H9 (cell line): ENCODE results near the gene KCTD5. TPM values are rescaled to one million over a fixed set of nuclear protein-coding genes. Genes with fewer than 3 reads are reported as not detected.

Experiments
- DNase-seq: peaks from one replicate; pipeline ENCODE4 v3.0.0-alpha.2; 2017
- H2AFZ ChIP-seq: one replicate; pipeline ENCODE4 v1.6.1; 2013; ENCODE audit warnings: mild to moderate bottlenecking, low read length, control low read depth, moderate library complexity
- H2AK5ac ChIP-seq: 2 replicates; pipeline ENCODE4 v1.6.1; 2013; ENCODE audit warnings: low read length, control low read depth, mixed read lengths; ENCODE audit not compliant: insufficient read length
- H2BK120ac ChIP-seq: one replicate; pipeline ENCODE4 v1.6.1; 2013; ENCODE audit warnings: low read depth, mild to moderate bottlenecking, low read length, control low read depth, inconsistent platforms; ENCODE audit not compliant: poor library complexity, severe bottlenecking
- H2BK12ac ChIP-seq: 2 replicates; pipeline ENCODE4 v1.6.1; 2013; ENCODE audit warnings: low read length, control low read depth, mixed read lengths, low read depth; ENCODE audit not compliant: insufficient read length
- H2BK15ac ChIP-seq: 2 replicates; pipeline ENCODE4 v1.6.1; 2013; ENCODE audit warnings: low read depth, low read length, control low read depth
- H2BK20ac ChIP-seq: one replicate; pipeline ENCODE4 v1.6.1; 2013; ENCODE audit warnings: low read depth, mild to moderate bottlenecking, low read length, control low read depth, inconsistent platforms; ENCODE audit not compliant: poor library complexity, severe bottlenecking
- H2BK5ac ChIP-seq: 2 replicates; pipeline ENCODE4 v1.6.1; 2013; ENCODE audit warnings: low read length, control low read depth, mixed read lengths; ENCODE audit not compliant: insufficient read length
- H3K14ac ChIP-seq: 2 replicates; pipeline ENCODE4 v1.6.1; 2013; ENCODE audit warnings: low read length, control low read depth; ENCODE audit not compliant: insufficient read depth
- H3K18ac ChIP-seq: 2 replicates; pipeline ENCODE4 v1.6.1; 2013; ENCODE audit warnings: low read depth, mild to moderate bottlenecking, mixed read lengths, low read length, control low read depth; ENCODE audit not compliant: insufficient read length
- H3K23ac ChIP-seq: 2 replicates; pipeline ENCODE4 v1.6.1; 2013; ENCODE audit warnings: low read length, control low read depth, mixed read lengths, low read depth; ENCODE audit not compliant: insufficient read length
- H3K23me2 ChIP-seq: 2 replicates; pipeline ENCODE4 v1.6.1; 2013; ENCODE audit warnings: low read depth, mild to moderate bottlenecking, mixed read lengths, low read length, control low read depth; ENCODE audit not compliant: insufficient read length, poor library complexity, severe bottlenecking
- H3K27ac ChIP-seq: 2 replicates; pipeline ENCODE4 v1.5.1; 2013; ENCODE audit warnings: low read length, control low read depth, mixed read lengths, low read depth; ENCODE audit not compliant: insufficient read length
- H3K27me3 ChIP-seq: 2 replicates; pipeline ENCODE4 v1.6.1; 2013; ENCODE audit warnings: low read length, control low read depth, inconsistent platforms; ENCODE audit not compliant: insufficient read depth
- H3K4ac ChIP-seq: 2 replicates; pipeline ENCODE4 v1.6.1; 2013; ENCODE audit warnings: low read depth, mild to moderate bottlenecking, control low read depth, inconsistent platforms, low read length, moderate library complexity
- H3K4me1 ChIP-seq: 2 replicates; pipeline ENCODE4 v1.6.1; 2013; ENCODE audit warnings: low read length, control low read depth, inconsistent platforms; ENCODE audit not compliant: insufficient read depth
- H3K4me2 ChIP-seq: 2 replicates; pipeline ENCODE4 v1.6.1; 2013; ENCODE audit warnings: low read length, control low read depth, mixed read lengths; ENCODE audit not compliant: insufficient read length, insufficient read depth
- H3K56ac ChIP-seq: 2 replicates; pipeline ENCODE4 v1.6.1; 2013; ENCODE audit warnings: low read depth, mild to moderate bottlenecking, mixed read lengths, low read length, control low read depth; ENCODE audit not compliant: insufficient read length
- H3K79me1 ChIP-seq: 2 replicates; pipeline ENCODE4 v1.6.1; 2013; ENCODE audit warnings: low read depth, mild to moderate bottlenecking, moderate library complexity, low read length, control low read depth, inconsistent platforms; ENCODE audit not compliant: insufficient read depth, poor library complexity, severe bottlenecking
- H3K79me2 ChIP-seq: 2 replicates; pipeline ENCODE4 v1.6.1; 2013; ENCODE audit warnings: low read length, control low read depth, inconsistent platforms; ENCODE audit not compliant: insufficient read depth
- H3K9ac ChIP-seq: 2 replicates; pipeline ENCODE4 v1.6.1; 2013; ENCODE audit warnings: low read length, control low read depth, mixed read lengths; ENCODE audit not compliant: insufficient read length; ENCODE audit errors: extremely low read depth
- H3K9me3 ChIP-seq: one replicate; pipeline ENCODE4 v1.6.1; 2013; ENCODE audit warnings: low read depth, low read length, inconsistent platforms; ENCODE audit not compliant: control insufficient read depth
- H3T11ph ChIP-seq: one replicate; pipeline ENCODE4 v1.6.1; 2013; ENCODE audit warnings: mild to moderate bottlenecking, low read length, control low read depth, inconsistent platforms
- H4K20me1 ChIP-seq: one replicate; pipeline ENCODE4 v1.6.1; 2013; ENCODE audit not compliant: control insufficient read depth, insufficient read length, insufficient read depth
- H4K5ac ChIP-seq: 2 replicates; pipeline ENCODE4 v1.6.1; 2013; ENCODE audit warnings: low read depth, mild to moderate bottlenecking, mixed read lengths, low read length, control low read depth; ENCODE audit not compliant: insufficient read length
- H4K8ac ChIP-seq: replicated peaks from 2 replicates; pipeline ENCODE4 v1.6.1; 2013; ENCODE audit warnings: low read length, control low read depth, mixed read lengths, low read depth; ENCODE audit not compliant: insufficient read length
- H4K91ac ChIP-seq: 2 replicates; pipeline ENCODE4 v1.6.1; 2013; ENCODE audit warnings: low read depth, mild to moderate bottlenecking, moderate library complexity, mixed read lengths, low read length, control low read depth; ENCODE audit not compliant: insufficient read length
- H3K27ac Mint-ChIP-seq, 3 experiments: 2 replicates in 2 of 3; 3 replicates in 1 of 3; pipeline ENCODE4 v1.8.0; 2020 to 2021; ENCODE audit warnings: mixed read lengths in 3 of 3, mild to moderate bottlenecking in 1 of 3, moderate library complexity in 1 of 3
- H3K27me3 Mint-ChIP-seq: 2 replicates; pipeline ENCODE4 v1.8.0; 2021; ENCODE audit warnings: low read depth, mild to moderate bottlenecking, moderate library complexity, mixed read lengths
- H3K36me3 Mint-ChIP-seq, 3 experiments: 2 replicates in 2 of 3; 3 replicates in 1 of 3; pipeline ENCODE4 v1.8.0; 2020 to 2021; ENCODE audit warnings: low read depth in 3 of 3, mixed read lengths in 3 of 3; ENCODE audit not compliant: insufficient read depth in 1 of 3
- H3K4me1 Mint-ChIP-seq, 2 experiments: 2 replicates each; pipeline ENCODE4 v1.8.0; 2020; ENCODE audit warnings: mixed read lengths in 2 of 2
- H3K4me3 Mint-ChIP-seq, 2 experiments: 2 replicates in 1 of 2; 3 replicates in 1 of 2; pipeline ENCODE4 v1.8.0; 2020 to 2021; ENCODE audit warnings: mild to moderate bottlenecking in 2 of 2, mixed read lengths in 2 of 2, moderate library complexity in 1 of 2
- H3K9me3 Mint-ChIP-seq, 2 experiments: 2 replicates in 1 of 2; 3 replicates in 1 of 2; pipeline ENCODE4 v1.8.0; 2020; ENCODE audit warnings: mild to moderate bottlenecking in 2 of 2, mixed read lengths in 2 of 2, moderate library complexity in 1 of 2
- CTCF ChIP-seq: fragments of 200-600 bp; sonication (generic); conservative IDR thresholded peaks from 3 replicates; pipeline ENCODE4 v1.8.0; 2021; ENCODE audit warnings: antibody characterized with exemption, mild to moderate bottlenecking
- WGBS: extraction: QIAGEN DNeasy Blood & Tissue Kit; methylation state at CpG from one replicate; pipeline ENCODE4 v1.1.7; 2013; ENCODE audit warnings: missing lambda C conversion rate, low lambda C conversion rate, mixed read lengths; ENCODE audit not compliant: insufficient read length; ENCODE audit errors: extremely low coverage; 5-methylcytosine and 5-hydroxymethylcytosine counted together
- total RNA-seq: library from RNA; stranded (reverse); gene quantifications from 2 replicates; pipeline ENCODE4 v1.2.1, GENCODE V29; 2021

KCTD5 gene
- total RNA-seq, 1 experiment from 2014 or later = 39.9 TPM

- Histone ChIP-seq H3T11ph (no peak overlapping the region), H3K4ac (no peak overlapping the region), H3K9ac (no peak overlapping the region), H3K23ac (no peak overlapping the region), H4K8ac (no peak overlapping the region), H2BK12ac (no peak overlapping the region), H3K27me3 (no peaks in the 10 kb centered on the region), H2AK5ac (no peak overlapping the region), H2BK15ac (no peak overlapping the region), H3K56ac (no peak overlapping the region), H3K14ac (no peak overlapping the region), H2BK20ac (no peak overlapping the region), H2BK120ac (no peak overlapping the region), H3K27ac (no peak overlapping the region), H3K9me3 (no peaks in the 10 kb centered on the region), H4K20me1 (no peaks in the 10 kb centered on the region), H3K18ac (no peak overlapping the region), H3K4me2 (no peak overlapping the region), H2BK5ac (no peak overlapping the region), H3K4me1 (no peaks in the 10 kb centered on the region), H4K5ac (no peak overlapping the region), H3K79me2 (no peaks in the 10 kb centered on the region), H2AFZ (no peak overlapping the region), H3K79me1 (no peaks in the 10 kb centered on the region), H3K23me2 (no peaks in the 10 kb centered on the region), H4K91ac (no peak overlapping the region)
- TF ChIP-seq CTCF = no peak
- DNase-seq = no peak
- no peak overlapping the region for H3K27ac Mint-ChIP-seq
- H3K36me3 Mint-ChIP-seq = peaks cover 0 to 11% (median 11%) of the 10 kb centered on the region in 3 experiments; a peak in 5 of 7 replicates
- H3K4me1 Mint-ChIP-seq = peaks cover 0 to 5% of the 10 kb centered on the region in 2 experiments; a peak in 2 of 4 replicates
- H3K4me3 Mint-ChIP-seq = no peak overlapping the region
- no peaks in the 10 kb centered on the region for H3K9me3 Mint-ChIP-seq
- peaks cover 2% of the 10 kb centered on the region for H3K27me3 Mint-ChIP-seq
- WGBS = no CpG with 5 or more reads among the region's 21 CpGs
Observed at GRCh38 chr16:2712546-2712945, 30.2 kb downstream of the KCTD5 start.
